Pancreas (tissue), 10 donors: ENCODE results near the gene RCOR1. TPM values are rescaled to one million over a fixed set of nuclear protein-coding genes. Genes with fewer than 3 reads are reported as not detected.
A peak's percentile ranks its signal among the peaks of the same experiment; 100 is the strongest.
"Not testable (repeated sequence)": the region's sequence is repeated elsewhere in the genome, so short reads cannot be mapped to it uniquely, and the experiment has no call there.

Source experiments
- ATAC-seq, 4 donors: fragments of 200-7000 bp; cut with Tn5 transposase; one replicate each; pipeline versions ENCODE4 v1.8.0 to v1.9.1; 2020; ENCODE audit warnings: mild to moderate bottlenecking in 4 of 4, moderate library complexity in 4 of 4
- DNase-seq, 6 donors: peaks; one replicate each; pipeline ENCODE4 v3.0.0-alpha.2; 2020
- FAIRE-seq: peaks from 2 replicates; lab custom pipeline; 2012; peaks lifted over from hg19 to GRCh38; lab: Jason Lieb, UNC
- H3K27ac ChIP-seq, 4 donors: fragments of 200-600 bp; sonication (generic); 1 replicate in 3 of 4; 2 replicates in 1 of 4; pipeline versions ENCODE4 v1.5.0 to v1.8.0; 2020
- H3K27me3 ChIP-seq, 4 donors: fragments of 200-600 bp; one replicate each; pipeline ENCODE4 v1.8.0; 2021
- H3K36me3 ChIP-seq, 3 donors: fragments of 200-600 bp; sonication (generic) in 1 of 3; one replicate each; pipeline versions ENCODE4 v1.5.0 to v1.8.0; 2020 to 2021
- H3K4me1 ChIP-seq, 3 donors: fragments of 200-600 bp; one replicate each; pipeline ENCODE4 v1.8.0; 2021
- H3K4me3 ChIP-seq, 4 donors: fragments of 200-600 bp; sonication (generic) in 2 of 4; one replicate each; pipeline versions ENCODE4 v1.5.0 to v1.8.0; 2020 to 2021
- H3K9me3 ChIP-seq, 4 donors: fragments of 200-600 bp; one replicate each; pipeline ENCODE4 v1.8.0; 2021
- CTCF ChIP-seq, 4 donors: fragments of 200-600 bp; sonication (generic) in 3 of 4; IDR thresholded peaks; one replicate each; pipeline versions ENCODE4 v1.5.0 to v1.8.0; 2021; ENCODE audit warnings: antibody characterized with exemption in 4 of 4
- WGBS, 2 donors: extraction: QIAGEN DNeasy Blood & Tissue Kit; methylation state at CpG; one replicate each; pipeline ENCODE4 v1.1.7; 2013; 5-methylcytosine and 5-hydroxymethylcytosine counted together
- intact Hi-C, 3 donors: fragments of 100-400 bp; cut with DNase I; formaldehyde crosslinking; loops; one replicate each; pipeline versions ENCODE4 v1.11.1 to v1.14.2; 2022
- polyA plus RNA-seq, 2 donors: library from polyadenylated mRNA; stranded (reverse); fragments of 200-250 nt; gene quantifications; one replicate each; pipeline ENCODE4 v1.2.3, GENCODE V29; 2013
- total RNA-seq, 6 donors: library from RNA; stranded (reverse); fragmentation: NEBNext Ultra II Directional in 4 of 6; extraction: Animal tissue kit (Norgen Biotek cat#: 25700) in 4 of 6; gene quantifications; one replicate each; pipeline versions ENCODE4 v1.2.1 to v1.2.4, GENCODE V29; 2021 to 2023
- donor health status: healthy with polysubstance abuse.
- donor health status: DM: no; HTN: no; CAD: no; lungs with moderate emphysema.
- donor health status: DM: no; HTN: no; CAD: no.
- donor health status: control.
- donor health status: control.
- donor health status: Bipolar disorder and iron deficiency.
- donor health status: DM: yes; HTN: yes; CAD: no.
- donor health status: DM: no; HTN: no; CAD: no.
- donor health status: DM: no; HTN: no; CAD: no.
- donor health status: DM: yes; HTN: yes; CAD: no.

Gene RCOR1
- total and polyA plus RNA-seq, 8 donors: 2.8 to 13.5 (median 6.8) TPM

GRCh38 chr14:102610968-102611811 is 18.7 kb downstream of the RCOR1 start:
- WGBS, 2 donors: 75 to 89% methylated on average over 5 of the region's 5 CpGs
- no peak for TF ChIP-seq CTCF (IDR thresholded peaks at IDR 0.05)
- no peak for DNase-seq
- no peak for FAIRE-seq
- intact Hi-C loops: no loop called here
- Histone ChIP-seq H3K36me3 (no peaks in the 10 kb centered on the region), H3K27ac (no peak overlapping the region), H3K27me3 (no peaks in the 10 kb centered on the region), H3K4me3 (no peak overlapping the region), H3K9me3 (no peaks in the 10 kb centered on the region), H3K4me1 (no peaks in the 10 kb centered on the region)
- ATAC-seq: no peak

GRCh38 chr14:102616318-102616717 is 23.9 kb downstream of the RCOR1 start:
- peak in 2 of 4 donors; percentile 21 to 39 for ATAC-seq
- no peak overlapping the region for H3K4me3 ChIP-seq
- no peaks in the 10 kb centered on the region for H3K9me3 ChIP-seq
- WGBS, 2 donors: 95 to 99% methylated on average over 2 of the region's 2 CpGs
- H3K4me1 ChIP-seq: peaks cover 0 to 11% (median 5%) of the 10 kb centered on the region in 3 donors
- no peak for FAIRE-seq
- intact Hi-C loops: no loop called here
- H3K36me3 ChIP-seq: no peaks in the 10 kb centered on the region
- H3K27me3 ChIP-seq: no peaks in the 10 kb centered on the region
- TF ChIP-seq CTCF (IDR thresholded peaks at IDR 0.05): no peak
- H3K27ac ChIP-seq: no peak overlapping the region
- no peak for DNase-seq

GRCh38 chr14:102616799-102617198 is 24.4 kb downstream of the RCOR1 start:
- Histone ChIP-seq H3K27me3 (no peaks in the 10 kb centered on the region), H3K27ac (no peak overlapping the region), H3K9me3 (no peaks in the 10 kb centered on the region), H3K4me3 (no peak overlapping the region), H3K36me3 (no peaks in the 10 kb centered on the region), H3K4me1 (peaks cover 0 to 11% (median 5%) of the 10 kb centered on the region in 3 donors)
- DNase-seq (no peak), ATAC-seq (peak in 3 of 4 donors; percentile 18 to 71 (median 44)), FAIRE-seq (no peak)
- no peak for TF ChIP-seq CTCF (IDR thresholded peaks at IDR 0.05)
- intact Hi-C loops: no loop called here
- WGBS, 2 donors: 26 to 29% methylated on average over 3 of the region's 3 CpGs

- DNase-seq, H3K4me3 ChIP-seq, H3K36me3 ChIP-seq, H3K27ac ChIP-seq, intact Hi-C loops, FAIRE-seq, ATAC-seq, H3K9me3 ChIP-seq, H3K27me3 ChIP-seq: not testable (repeated sequence)
- WGBS, 2 donors: 93 to 94% methylated on average over 6 of the region's 6 CpGs
- peaks cover 0 to 11% (median 5%) of the 10 kb centered on the region in 3 donors for H3K4me1 ChIP-seq
Observed at GRCh38 chr14:102619012-102619411, 26.6 kb downstream of the RCOR1 start.

- ATAC-seq: no peak
- WGBS, 2 donors: 97 to 99% methylated on average over 9 of the region's 9 CpGs
- no peak for DNase-seq
- no peak overlapping the region for H3K4me3 ChIP-seq
- no peaks in the 10 kb centered on the region for H3K9me3 ChIP-seq
- H3K4me1 ChIP-seq: peaks cover 0 to 11% (median 5%) of the 10 kb centered on the region in 3 donors
- no peak for TF ChIP-seq CTCF (IDR thresholded peaks at IDR 0.05)
- no peaks in the 10 kb centered on the region for H3K27me3 ChIP-seq
- FAIRE-seq: no peak
- H3K27ac ChIP-seq: no peak overlapping the region
- intact Hi-C loops: no loop called here
- no peaks in the 10 kb centered on the region for H3K36me3 ChIP-seq
Observed at GRCh38 chr14:102620413-102620812, 28.0 kb downstream of the RCOR1 start.
